Type B pancreatic cell (in vitro differentiated cells): ENCODE results near the gene FREM1. TPM values are rescaled to one million over a fixed set of nuclear protein-coding genes. Genes with fewer than 3 reads are reported as not detected.

Source experiments
- DNase-seq: peaks from one replicate; pipeline ENCODE4 v3.0.0; 2021; ENCODE audit warnings: mixed read lengths; ENCODE audit not compliant: unreplicated experiment; ENCODE audit errors: extremely low spot score
- H3K27ac Mint-ChIP-seq: 2 replicates; pipeline ENCODE4 v1.8.0; 2021; ENCODE audit warnings: mild to moderate bottlenecking, mixed read lengths
- H3K27me3 Mint-ChIP-seq: 2 replicates; pipeline ENCODE4 v1.8.0; 2021; ENCODE audit warnings: mixed read lengths
- H3K36me3 Mint-ChIP-seq: 2 replicates; pipeline ENCODE4 v1.8.0; 2021; ENCODE audit warnings: mixed read lengths
- H3K4me1 Mint-ChIP-seq: one replicate; pipeline ENCODE4 v1.8.0; 2021; ENCODE audit warnings: mixed read lengths; ENCODE audit not compliant: unreplicated experiment
- H3K4me3 Mint-ChIP-seq: 2 replicates; pipeline ENCODE4 v1.8.0; 2021; ENCODE audit warnings: mild to moderate bottlenecking, mixed read lengths
- H3K9me3 Mint-ChIP-seq: 2 replicates; pipeline ENCODE4 v1.8.0; 2021; ENCODE audit warnings: mixed read lengths
- total RNA-seq: library from RNA; stranded (reverse); gene quantifications from 2 replicates; pipeline ENCODE4 v1.2.1, GENCODE V29; 2021; ENCODE audit warnings: low replicate concordance
- TF ChIP-seq, protein P1 (sequence below): fragments of 200-600 bp; sonication (generic); conservative IDR thresholded peaks from 2 replicates; pipeline ENCODE4 v1.5.0; 2021; ENCODE audit warnings: antibody characterized with exemption, mild to moderate bottlenecking

The FREM1 gene
- total RNA-seq, 1 donor from 2014 or later, result 50.8 TPM

DNA sequence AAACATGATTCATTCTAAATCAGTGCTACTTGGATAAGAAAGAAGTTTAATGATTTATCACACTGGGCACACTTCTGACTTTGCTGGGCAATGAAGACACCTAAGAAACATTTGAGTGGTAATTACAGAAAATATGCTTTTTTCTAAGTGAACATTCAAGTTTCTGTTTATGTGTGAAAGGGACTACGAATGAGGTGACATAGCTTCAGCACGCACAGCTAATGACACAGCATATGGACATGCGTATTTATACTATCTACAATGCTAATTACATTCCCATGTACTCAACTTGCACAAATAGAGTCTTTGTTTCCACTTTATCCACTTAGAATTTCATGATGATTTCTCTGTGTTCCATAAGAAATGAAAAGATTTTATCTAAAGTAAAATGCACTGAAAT lies 40.6 kb downstream of the FREM1 start:
- peak overlapping the region; percentile 13 for H3K27ac Mint-ChIP-seq

DNA sequence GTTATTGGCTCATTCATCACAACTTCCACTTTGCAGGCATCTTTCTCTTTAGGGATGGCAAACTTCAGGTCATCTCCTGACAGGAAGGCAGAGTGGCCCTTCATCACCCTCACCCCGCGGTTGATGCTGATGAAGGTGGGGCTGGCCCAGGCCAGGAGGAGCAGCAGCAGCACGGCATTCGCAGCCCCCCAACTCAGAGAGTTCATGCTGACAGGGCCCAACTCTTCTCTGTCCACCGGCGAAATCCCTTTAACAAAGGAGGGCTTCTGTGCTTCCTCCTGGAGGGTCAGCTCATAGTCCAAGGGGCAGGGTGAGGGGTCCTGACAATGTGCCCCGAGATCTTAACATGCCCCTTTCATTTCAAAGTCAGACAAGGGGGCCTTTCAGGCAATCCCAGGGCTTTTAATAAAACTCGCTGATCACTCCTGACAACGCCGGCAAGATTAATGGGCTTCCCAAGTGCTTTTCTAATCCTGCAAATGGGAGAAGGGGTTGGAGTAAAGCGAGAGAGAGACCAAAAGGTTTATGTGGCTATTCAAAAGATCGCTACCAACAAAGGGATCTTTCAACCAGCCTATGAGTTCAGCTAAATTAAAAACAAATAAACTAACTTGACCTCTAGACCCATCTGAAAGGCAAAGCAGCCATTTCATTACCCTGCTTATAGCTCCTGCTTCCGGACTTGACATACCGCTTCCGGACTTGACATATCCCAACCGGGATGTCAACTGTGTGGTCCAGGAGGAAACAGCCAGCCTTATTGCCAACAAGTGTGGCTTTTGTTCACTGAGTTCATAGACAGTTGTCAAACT lies 41.2 kb downstream of the FREM1 start:
- Mint-ChIP-seq H3K9me3 (no peaks in the 10 kb centered on the region), H3K4me1 (peaks cover 39% of the 10 kb centered on the region), H3K36me3 (no peaks in the 10 kb centered on the region), H3K27me3 (no peaks in the 10 kb centered on the region), H3K27ac (peak overlapping the region; percentile 13), H3K4me3 (peak overlapping the region; percentile 83)
- TF ChIP-seq, protein P1, sequence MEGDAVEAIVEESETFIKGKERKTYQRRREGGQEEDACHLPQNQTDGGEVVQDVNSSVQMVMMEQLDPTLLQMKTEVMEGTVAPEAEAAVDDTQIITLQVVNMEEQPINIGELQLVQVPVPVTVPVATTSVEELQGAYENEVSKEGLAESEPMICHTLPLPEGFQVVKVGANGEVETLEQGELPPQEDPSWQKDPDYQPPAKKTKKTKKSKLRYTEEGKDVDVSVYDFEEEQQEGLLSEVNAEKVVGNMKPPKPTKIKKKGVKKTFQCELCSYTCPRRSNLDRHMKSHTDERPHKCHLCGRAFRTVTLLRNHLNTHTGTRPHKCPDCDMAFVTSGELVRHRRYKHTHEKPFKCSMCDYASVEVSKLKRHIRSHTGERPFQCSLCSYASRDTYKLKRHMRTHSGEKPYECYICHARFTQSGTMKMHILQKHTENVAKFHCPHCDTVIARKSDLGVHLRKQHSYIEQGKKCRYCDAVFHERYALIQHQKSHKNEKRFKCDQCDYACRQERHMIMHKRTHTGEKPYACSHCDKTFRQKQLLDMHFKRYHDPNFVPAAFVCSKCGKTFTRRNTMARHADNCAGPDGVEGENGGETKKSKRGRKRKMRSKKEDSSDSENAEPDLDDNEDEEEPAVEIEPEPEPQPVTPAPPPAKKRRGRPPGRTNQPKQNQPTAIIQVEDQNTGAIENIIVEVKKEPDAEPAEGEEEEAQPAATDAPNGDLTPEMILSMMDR, result no peak
- no peak for DNase-seq

More for the DNA sequence above, 40.6 kb downstream of the FREM1 start:
- Mint-ChIP-seq H3K4me3 (no peak overlapping the region), H3K4me1 (peaks cover 36% of the 10 kb centered on the region), H3K36me3 (no peaks in the 10 kb centered on the region), H3K27me3 (no peaks in the 10 kb centered on the region), H3K9me3 (no peaks in the 10 kb centered on the region)
- no peak for DNase-seq
- TF ChIP-seq, protein P1, result no peak

DNA sequence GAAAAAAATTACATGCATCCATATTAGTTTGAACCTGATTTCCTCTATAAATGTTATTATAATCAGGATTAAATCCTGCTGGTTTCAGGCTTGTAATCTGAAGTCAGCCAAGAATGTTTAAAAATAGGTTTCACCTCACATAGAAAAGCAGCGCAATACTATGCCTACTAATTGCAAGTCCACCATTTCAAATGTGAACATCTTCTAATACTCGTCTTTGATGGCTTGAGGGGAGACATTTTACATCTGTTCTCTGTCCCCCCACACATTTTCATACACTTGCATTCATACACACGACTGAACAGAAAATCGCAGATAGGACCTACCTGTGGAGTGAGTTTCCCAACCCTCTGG lies 41.8 kb downstream of the FREM1 start:
- H3K9me3 Mint-ChIP-seq, result peaks cover 4% of the 10 kb centered on the region
- peak overlapping the region; percentile 83 for H3K4me3 Mint-ChIP-seq
- H3K27ac Mint-ChIP-seq, result no peak overlapping the region
- TF ChIP-seq, protein P1, result no peak
- H3K27me3 Mint-ChIP-seq, result no peaks in the 10 kb centered on the region
- no peak for DNase-seq
- peaks cover 39% of the 10 kb centered on the region for H3K4me1 Mint-ChIP-seq
- H3K36me3 Mint-ChIP-seq, result peaks cover 4% of the 10 kb centered on the region

DNA sequence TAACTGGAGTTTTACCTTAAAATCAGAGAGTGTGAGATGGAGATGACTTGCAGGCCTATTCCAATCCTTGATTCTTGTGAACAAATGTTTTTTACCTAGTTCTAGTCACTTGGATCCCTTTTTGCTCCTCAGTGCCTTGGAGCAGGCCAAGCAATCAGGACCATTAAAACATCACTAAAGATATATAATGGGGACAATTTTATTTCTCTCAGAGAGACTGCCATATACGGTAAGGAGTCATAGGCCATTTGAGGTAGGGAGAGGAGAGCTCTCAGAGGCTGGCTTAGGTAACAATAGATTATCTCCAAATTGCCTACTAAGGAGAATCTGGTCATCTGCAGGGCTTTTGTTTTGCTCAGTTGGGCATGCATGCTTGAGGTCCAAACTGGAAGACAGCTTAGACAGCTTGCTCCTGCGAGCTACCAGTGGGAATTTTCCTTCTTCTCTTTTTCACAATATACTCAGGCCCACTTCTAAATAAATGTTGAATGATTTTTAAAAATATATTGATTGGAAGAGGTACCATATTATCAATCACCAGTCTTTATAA lies 44.0 kb downstream of the FREM1 start:
- DNase-seq, result no peak
- Mint-ChIP-seq H3K36me3 (peaks cover 15% of the 10 kb centered on the region), H3K4me3 (peak overlapping the region; percentile 23), H3K27ac (no peak overlapping the region), H3K9me3 (peaks cover 5% of the 10 kb centered on the region), H3K4me1 (peaks cover 39% of the 10 kb centered on the region), H3K27me3 (no peaks in the 10 kb centered on the region)
- TF ChIP-seq, protein P1, result no peak

DNA sequence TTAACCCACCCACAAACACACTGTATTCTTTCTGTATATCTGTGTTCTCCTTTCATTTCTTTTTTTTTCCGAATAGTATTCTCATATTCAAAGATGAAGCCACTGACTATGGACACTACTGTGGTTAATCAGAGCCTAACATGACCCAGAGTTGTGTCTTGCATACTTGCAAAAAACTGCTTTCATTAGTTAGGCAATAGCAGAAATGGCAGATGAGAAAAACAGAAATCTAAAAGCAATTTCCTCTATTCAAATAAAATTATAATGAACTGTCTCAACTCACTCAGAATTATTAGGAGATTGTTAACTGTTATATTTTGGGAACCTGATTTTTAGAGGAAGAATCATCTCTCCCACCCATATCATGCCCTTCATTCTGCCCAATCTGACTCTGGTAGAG lies 45.9 kb downstream of the FREM1 start:
- TF ChIP-seq, protein P1, result no peak
- peak overlapping the region; percentile 21 for H3K4me3 Mint-ChIP-seq

More for the DNA sequence above, 45.9 kb downstream of the FREM1 start:
- Mint-ChIP-seq H3K36me3 (peaks cover 19% of the 10 kb centered on the region), H3K27me3 (no peaks in the 10 kb centered on the region), H3K27ac (no peak overlapping the region), H3K4me1 (peaks cover 29% of the 10 kb centered on the region), H3K9me3 (peaks cover 5% of the 10 kb centered on the region)
- no peak for DNase-seq
